Left renal pelvis (tissue), 4 donors: ENCODE measurements around the gene C20orf202. TPM values are rescaled to one million over a fixed set of nuclear protein-coding genes. Genes with fewer than 3 reads are reported as not detected.
A peak's percentile ranks its signal among the peaks of the same experiment; 100 is the strongest.

Experiments used
- DNase-seq, 4 donors: peaks; one replicate each; pipeline ENCODE4 v3.0.0-alpha.2; 2013; ENCODE audit warnings: low read depth in 4 of 4, low spot score in 3 of 4
- polyA plus RNA-seq, 4 donors: library from polyadenylated mRNA; unstranded; fragments of 120-200 nt; gene quantifications; one replicate each; pipeline ENCODE4 v1.2.1, GENCODE V29; 2013; ENCODE audit not compliant: insufficient read length in 4 of 4

The C20orf202 gene
- polyA plus RNA-seq, 4 donors, result 0.14 to 0.45 (median 0.23) TPM

- no peak for DNase-seq
Observed at GRCh38 chr20:1184260-1184637, 19.0 kb upstream of the C20orf202 start.

GRCh38 chr20:1184638-1185315 lies 18.5 kb upstream of the C20orf202 start, which contains the start of gene TMEM74B:
Gene TMEM74B (minus strand): TSS chr20:1184981. CDS start chr20:1183801, 1,180 bp downstream.
- DNase-seq, result no peak

GRCh38 chr20:1185316-1185741 lies 17.9 kb upstream of the C20orf202 start:
- DNase-seq, result no peak

GRCh38 chr20:1185790-1186334 lies 17.4 kb upstream of the C20orf202 start:
- peak in 1 of 4 donors; percentile 14 for DNase-seq

DNA sequence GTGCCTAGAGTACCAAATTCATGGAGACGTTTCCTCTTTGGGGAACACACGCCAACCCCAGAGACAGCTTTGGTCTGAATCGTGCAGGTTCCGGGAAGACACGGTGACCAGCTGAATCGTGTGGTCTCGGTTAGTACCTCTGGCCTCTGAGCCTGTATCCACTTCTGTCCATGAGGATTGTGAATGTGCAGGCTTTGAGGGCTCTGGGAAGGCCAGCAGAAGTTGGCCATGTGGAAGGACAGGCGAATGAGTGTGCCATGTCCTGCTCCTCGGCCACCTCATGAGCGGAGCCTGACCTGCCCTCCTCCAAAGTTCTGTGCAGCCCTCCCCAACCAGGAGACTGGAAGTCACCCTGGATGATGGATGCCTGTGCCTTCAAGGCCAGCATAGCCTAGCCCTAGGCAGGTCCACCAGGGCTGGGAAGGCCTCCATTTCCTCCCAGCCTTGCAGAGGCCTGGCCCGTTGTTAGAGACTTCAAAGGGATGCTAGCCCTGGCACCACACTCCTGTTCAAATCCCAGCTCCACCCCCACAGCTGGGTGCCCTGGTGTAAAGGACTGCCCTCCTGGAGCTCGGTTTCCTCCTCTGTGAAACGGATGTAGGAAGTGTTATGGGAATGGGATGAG lies 16.8 kb upstream of the C20orf202 start:
- no peak for DNase-seq

DNA sequence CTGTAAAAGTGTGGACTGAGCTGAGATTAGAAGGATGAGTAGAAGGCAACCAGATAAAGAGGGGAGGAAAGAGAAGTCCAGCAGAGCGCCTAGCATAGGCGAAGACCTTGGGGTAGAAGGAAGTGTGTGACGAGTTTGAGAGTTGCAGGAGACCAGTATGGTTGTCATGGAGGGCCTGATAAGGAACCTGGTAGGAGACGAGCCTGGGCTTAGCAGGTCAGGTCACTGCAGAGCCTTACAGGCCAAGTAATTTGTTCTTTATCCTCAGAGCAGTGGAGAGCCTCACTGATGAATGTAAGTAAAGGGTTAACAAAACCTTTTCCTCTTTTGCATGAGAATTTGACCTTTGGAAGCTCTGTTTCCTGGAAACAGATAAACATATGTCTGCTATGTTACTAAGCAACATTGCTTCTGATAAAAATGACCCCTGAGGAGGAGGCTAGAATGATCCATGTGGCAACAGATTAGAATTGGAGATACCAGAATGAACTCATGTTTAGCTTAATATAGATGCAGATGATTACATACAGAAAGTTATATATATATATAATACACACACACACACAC lies 15.6 kb upstream of the C20orf202 start:
- no peak for DNase-seq

DNA sequence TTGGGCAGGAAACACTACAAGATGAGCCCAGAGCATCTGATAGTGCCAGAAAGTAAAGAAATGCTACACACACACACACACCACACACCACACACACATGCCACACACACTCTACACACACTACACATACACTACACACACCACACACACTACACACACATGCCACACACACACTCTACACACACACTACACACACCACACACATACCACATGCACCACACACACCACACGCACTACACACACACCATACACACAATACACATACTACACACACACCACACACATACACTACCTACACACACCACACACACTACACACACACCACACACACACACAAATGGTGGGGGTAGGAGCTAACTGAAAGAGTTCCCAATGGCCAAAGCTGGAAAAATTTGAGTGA lies 14.9 kb upstream of the C20orf202 start:
- DNase-seq, result no peak

- no peak for DNase-seq
Observed at GRCh38 chr20:1189827-1190226, 13.4 kb upstream of the C20orf202 start.

DNA sequence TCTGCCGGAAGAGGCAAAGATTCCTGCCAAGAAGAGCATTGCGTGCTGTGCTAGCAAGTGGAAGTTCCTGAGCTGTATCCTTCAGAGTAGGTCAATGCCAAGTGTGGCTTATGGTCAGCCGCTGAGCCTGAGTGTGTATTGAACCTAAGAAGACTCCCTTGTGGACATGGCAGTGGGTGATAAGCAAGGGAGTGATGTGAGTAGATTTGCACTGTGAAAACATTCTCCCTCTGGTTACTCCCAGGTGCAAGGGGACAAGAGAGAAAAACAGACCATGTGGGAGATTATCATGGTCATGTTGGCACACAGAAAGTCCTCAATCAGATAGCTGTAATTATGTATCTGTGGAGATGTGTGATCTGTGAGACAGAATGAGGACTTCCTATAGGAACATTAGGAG lies 12.4 kb upstream of the C20orf202 start:
- no peak for DNase-seq

GRCh38 chr20:1191299-1191698 lies 12.0 kb upstream of the C20orf202 start:
- no peak for DNase-seq

GRCh38 chr20:1195226-1195625 lies 8.0 kb upstream of the C20orf202 start:
- DNase-seq, result no peak

- no peak for DNase-seq
Observed at GRCh38 chr20:1196634-1197033, 6.6 kb upstream of the C20orf202 start.

DNA sequence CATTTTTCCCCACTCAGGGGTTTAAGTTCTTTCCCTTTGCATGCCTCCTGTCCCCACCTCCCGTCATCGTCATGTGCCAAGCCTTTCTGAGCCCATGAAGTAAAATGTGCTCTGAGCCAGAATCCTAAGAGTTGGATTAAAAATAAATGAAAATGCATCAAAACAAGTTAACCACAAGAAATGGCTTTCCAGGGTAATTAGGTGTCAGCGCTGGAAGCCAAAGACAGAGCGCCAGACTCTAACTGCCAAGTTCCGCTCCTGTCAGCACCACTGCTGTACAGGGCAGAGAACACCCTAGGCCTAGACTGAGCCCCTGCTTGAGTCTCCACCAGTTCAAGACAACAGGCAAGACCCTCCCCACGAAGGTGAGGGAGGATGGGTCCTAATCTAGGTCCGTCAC lies 5.5 kb upstream of the C20orf202 start:
- no peak for DNase-seq

DNA sequence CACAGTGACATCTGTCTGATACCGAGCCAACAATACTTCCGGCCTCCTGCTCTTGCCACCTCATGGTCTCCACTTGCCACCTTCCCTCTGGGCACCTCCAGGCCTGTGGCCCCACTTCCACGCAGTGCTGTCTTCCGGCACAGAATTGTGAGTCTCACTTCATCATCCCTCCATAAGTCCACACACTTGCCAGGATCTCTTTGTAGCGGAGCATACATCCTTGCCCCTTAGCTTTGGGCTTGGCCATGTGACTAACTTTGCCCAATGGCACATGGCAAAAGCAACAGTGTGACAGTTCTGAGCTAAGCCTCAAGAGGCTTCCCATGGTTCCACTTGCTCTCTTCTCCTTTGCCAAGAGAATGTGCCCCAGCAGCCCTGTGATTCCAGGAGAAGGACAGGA lies 4.5 kb upstream of the C20orf202 start:
- no peak for DNase-seq

GRCh38 chr20:1199212-1199873 lies 3.9 kb upstream of the C20orf202 start:
- DNase-seq, result no peak

GRCh38 chr20:1199964-1200363 lies 3.3 kb upstream of the C20orf202 start:
- no peak for DNase-seq

- no peak for DNase-seq
Observed at GRCh38 chr20:1203630-1204029, 376 bp downstream of the C20orf202 start.

DNA sequence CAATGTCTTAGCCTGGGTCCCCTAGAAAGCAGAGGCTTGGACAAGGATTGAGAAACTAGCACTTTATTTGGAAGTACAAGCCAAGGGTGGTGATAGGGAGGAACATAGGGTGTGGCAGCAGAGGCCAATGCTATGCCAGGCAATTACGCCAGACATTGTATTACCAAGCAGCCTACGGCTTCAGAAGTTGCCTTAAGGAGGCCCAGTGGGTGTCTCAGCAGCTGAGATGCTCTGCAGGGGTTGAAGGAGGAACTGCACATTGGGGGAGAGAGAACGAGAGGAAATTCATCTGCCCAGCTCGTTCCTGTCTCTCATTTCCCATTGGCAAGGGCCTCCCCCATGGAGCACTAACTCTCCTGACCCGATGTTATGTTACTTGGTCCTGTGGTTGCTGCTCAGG lies 859 bp downstream of the C20orf202 start:
- DNase-seq, result no peak

DNA sequence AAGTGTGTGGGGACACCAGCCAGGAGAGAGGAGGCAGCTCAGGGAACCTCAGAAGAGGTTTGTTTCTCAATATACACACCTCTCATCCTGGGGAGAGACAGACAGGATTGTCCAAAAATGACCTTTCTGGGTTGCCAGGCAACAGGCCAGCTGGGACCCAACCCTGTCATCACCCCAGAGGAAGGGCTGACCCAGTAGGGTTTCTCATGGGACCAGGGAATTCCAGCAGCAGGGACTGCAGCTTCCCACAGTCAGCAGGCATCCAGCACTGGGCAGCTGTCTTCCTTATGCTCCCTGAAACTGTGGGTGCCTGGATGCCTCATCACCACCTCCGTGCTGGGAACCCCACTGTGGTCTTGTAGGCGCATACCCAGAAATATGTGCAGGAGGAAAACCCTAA lies 1.3 kb downstream of the C20orf202 start:
- DNase-seq, result no peak

DNA sequence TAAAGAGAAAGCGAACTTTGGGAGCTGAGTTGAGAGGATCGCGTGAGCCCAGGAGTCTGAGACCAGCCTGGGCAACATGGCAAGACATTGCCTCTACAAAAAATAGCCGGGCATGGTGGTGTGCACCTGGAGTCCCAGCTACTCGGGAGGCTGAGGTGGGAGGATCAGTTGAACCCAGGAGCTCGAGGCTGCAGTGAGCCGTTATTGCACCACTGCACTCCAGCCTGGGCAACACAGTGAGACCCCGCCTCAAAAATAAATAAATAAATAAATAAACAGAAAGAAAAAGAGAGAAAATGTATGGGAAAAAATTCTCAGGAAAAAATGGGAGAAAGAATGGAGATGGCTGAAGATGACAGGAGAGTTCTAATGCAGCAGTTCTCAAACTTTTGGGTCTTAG lies 2.5 kb downstream of the C20orf202 start:
- DNase-seq, result no peak
